Measurements from ENCODE around the gene DCPS. TPM values are rescaled to one million over a fixed set of nuclear protein-coding genes. Genes with fewer than 3 reads are reported as not detected.

DCPS gene
- total RNA-seq, 1 donor from 2014 or later: 14.5 TPM

DNA sequence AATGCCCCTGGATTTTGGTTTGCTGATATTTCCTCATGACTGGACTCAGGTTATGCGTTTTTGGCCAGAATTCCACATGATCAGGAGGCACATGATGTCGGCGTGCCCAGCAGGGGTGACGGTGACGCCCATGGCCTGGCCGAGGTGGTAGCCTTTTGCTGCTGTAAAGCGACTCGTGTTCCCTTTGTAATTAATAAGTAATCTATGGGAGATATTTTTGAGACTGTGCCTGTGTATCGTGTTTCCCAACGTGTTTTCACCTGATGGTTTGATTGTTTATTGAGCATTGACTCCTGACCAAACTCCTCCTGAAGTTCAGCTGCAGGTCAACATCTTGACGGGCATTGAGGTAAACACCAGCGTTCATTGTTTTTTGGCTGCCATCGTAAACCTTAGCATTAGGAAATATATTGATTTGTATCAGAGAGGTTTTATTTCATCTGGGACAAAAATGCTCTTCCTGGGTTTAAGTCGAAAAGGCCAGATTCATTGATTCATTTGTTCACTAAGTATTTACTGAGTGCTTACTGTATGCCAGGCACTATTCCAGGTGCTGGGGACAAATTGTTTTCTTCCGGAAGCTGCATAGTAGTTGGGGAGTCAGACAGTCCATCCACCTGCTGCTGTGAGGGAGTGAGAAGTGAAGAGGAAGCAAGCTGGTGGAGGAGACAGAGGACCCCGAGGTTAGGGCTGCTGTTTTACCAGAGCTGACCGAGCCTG, 23.6 kb downstream of the DCPS start:
- ATAC-seq (peak; percentile 66), DNase-seq (ENCODE audit: low spot score) (peak; percentile 92)

DNA sequence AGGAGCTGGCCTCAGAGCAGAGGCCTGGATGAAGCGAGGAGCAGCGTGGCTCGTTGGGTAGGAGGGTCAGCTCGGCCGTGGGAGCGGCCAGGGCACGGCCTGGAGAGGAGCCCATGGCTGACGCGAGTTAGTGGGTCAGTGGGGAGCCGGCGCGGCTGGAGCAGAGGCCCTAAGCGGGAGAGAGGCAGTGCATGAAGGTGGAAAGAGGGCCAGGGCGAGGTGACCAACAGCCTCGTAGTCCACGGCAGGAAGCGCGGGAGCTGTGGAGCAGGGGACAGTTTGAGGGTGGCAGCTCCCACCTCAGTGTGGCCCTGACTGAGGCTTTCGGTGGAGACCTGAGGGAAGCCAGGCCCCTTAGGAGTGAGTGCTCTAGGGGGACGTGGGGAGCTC, 24.1 kb downstream of the DCPS start:
- ATAC-seq (peak; percentile 48), DNase-seq (ENCODE audit: low spot score) (peak; percentile 62)

DNA sequence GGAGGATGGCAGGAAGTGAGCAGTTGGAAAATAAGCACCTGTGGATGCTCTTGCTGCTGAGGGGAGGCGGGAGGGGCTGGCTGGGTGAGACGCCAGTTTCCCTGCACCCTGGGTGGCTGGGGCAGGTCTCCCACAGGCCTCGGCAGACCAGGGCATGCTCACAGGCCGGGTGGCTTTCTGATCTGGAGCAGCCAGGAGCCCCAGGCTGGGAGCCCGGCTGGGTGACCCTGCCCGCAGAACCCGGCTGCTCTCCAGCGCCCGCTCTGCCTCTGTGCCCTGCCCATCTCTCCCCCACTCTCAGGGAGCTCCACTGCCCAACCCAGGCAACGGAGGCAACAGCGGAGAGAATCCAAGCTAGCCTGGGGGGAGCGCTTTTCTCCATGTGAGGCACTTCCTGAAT, 24.6 kb downstream of the DCPS start:
- DNase-seq (ENCODE audit: low spot score) (peak; percentile 62), ATAC-seq (peak; percentile 54)

DNA sequence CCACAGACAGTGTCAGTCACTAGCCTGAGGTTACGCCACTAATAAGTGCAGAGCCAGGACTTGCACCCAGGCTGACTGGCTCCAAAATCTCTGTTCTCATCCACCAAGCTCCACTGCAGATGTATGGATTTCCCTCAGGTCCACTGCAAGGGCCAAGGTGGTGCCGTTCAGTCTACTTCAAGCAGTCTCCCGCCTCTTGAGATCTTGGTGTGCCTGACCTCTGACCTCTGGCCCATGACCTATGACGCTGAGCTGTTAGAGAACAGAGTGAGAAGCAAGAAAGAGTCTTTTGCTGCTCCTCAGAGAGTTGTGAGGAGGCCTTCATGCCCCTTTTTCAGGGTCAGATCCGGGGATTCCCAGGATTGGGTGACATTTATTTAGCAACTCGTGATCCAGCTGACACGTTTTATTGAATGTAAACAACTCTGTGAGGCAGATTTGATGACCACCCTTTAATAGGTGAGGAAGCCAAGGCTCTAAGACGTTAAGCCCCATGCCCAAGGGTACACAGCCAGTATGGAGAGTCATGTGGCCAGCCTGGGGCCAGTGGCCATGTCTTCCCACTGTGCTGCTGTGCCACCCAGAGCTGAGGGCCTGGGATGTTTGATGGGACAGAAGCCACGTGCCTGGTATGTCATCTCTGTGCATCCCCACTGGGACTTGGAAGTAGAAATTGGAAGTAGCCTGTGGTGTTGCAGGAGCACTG, 25.2 kb downstream of the DCPS start:
- DNase-seq (ENCODE audit: low spot score) (no peak), ATAC-seq (peak; percentile 16)

DNA sequence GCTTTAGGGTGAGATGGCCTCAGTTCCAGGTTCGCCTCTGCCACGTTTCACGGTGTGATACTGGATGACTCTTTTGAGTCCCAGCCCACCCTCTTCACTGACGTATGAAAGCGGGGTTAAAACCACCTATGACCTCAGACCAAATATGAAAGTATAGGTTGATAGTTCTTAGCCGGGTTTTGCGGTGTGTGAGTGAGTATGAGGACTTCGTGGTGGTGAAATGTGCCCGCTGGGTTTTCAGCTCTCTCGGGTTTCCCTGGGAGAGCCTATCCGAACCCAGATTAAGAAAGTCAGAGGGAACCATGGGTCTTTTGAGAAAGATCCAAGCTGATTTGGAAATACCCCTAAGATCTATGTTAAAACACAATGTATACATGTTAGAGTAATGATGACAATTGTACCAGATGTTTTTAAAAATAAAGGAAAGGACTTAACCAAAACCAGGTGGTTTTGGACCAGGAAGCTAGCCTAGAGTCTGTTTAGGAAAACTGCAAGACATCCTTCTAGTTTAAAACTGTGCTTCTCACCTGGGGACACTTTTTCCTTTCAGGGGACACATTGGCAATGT, 25.9 kb downstream of the DCPS start:
- no peak for ATAC-seq
- DNase-seq (ENCODE audit: low spot score): no peak

DNA sequence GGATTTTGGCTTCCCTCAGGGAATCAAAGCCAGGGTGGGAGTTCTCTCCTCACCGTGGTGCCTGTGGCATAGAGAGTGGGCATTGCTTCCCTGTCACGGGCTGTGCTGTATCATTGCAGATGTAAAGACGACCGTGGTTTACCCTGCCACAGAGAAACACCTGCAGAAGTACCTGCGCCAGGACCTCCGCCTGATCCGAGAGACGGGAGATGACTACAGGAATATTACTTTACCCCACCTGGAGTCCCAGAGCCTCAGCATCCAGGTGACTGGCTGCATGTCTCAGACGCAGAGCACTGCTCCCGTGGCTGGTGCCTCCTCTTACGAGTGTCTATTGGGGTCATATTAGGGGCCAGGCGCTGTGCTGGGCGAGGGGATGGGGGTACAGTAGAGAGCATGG, 27.4 kb downstream of the DCPS start:
- ATAC-seq (no peak), DNase-seq (ENCODE audit: low spot score) (no peak)

DNA sequence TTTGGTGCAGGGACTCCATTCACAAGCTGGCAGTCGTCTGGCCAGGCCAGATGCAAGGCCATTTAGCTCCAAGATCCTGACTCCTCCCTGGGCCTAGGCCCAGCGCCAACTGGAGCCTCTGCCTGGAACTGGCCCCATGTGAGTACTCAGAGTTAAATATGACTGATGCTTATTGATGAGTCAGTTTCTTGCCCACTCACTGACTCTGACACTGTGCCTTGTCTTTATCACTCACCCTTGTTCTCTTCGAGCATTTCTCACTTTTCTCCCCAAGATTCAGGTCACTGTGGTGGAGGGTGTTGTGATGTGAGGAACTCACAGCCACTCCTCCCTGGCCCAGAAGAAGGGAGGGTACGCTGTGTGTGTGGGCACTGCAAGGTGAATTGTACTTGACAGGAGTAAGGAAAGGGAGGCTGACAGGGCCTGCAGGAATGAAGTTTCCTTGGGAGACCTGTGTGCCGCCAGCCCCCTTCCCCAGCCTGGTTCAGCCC, 28.4 kb downstream of the DCPS start:
- ATAC-seq (no peak), DNase-seq (ENCODE audit: low spot score) (no peak)

DNA sequence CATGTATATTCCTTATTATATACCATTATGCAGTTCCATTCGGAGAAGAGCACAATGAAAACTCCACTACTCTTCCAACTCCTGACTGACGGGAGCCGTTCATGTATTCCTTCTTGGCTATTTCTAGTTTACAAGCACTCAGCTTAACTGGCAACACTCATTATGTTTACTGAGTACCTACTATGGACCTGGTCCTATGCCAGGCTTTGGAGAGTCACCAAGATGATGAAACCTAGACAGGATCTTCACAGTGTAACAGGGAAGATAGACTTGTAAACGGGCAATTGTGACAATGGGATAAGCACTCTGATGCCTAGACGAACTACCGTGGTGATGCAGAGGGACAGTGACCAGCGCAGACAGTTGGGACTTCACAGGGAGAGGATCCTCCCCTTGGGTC, 29.3 kb downstream of the DCPS start:
- peak; percentile 11 for ATAC-seq
- DNase-seq (ENCODE audit: low spot score): peak; percentile 61

DNA sequence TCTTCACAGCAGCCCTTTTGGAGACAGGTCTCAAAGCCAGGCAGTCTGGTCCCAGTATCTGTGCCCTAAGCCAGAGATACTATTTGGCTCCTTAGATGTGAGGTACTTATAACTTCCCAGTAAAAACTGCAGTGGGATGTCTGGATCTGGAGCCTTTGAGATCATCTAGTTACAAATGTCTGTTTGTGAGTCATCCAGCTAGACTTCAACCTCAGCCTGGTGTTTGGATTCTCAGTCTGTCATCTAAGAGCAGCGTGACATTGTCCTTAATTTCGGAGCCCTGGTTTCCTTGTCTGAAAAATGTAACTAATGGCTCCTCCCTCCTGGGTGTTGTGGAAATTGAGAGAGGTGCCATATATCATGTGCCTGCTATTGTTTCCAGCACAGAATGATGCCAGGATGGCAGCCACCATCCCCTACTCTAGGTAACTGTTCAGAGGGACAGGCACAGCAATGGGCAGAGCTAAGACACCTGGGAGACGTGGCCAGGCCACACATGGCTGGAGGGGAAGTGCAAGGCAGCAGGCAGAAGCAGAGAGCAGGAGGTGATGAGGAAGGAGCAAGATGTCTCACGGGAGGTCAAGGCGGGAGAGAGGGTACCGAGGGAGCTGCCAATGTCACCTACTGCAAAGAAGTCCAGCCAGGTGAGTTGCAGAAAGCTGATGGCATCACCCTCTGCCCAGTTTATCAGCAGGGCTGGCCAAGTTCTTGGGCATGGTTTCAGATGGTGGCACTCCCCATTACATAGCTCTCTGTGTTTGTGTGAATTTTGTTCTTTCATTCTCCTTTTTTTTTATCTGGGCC, 31.0 kb downstream of the DCPS start:
- DNase-seq (ENCODE audit: low spot score): no peak
- ATAC-seq: no peak

DNA sequence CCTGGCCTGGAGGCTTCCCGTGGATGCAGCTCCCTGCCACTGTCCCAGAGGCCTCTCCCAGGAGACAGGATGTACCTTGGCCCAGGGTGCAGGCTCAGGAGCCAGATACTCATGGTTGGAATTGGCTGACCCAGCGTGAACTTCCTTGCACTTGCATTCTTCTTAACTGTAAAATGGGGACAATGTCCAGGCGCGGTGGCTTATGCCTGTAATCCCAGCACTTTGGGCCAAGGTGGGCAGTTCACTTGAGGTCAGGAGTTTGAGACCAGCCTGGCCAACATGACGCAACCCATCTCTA, 31.6 kb downstream of the DCPS start:
- ATAC-seq (peak; percentile 77), DNase-seq (ENCODE audit: low spot score) (peak; percentile 75)

DNA sequence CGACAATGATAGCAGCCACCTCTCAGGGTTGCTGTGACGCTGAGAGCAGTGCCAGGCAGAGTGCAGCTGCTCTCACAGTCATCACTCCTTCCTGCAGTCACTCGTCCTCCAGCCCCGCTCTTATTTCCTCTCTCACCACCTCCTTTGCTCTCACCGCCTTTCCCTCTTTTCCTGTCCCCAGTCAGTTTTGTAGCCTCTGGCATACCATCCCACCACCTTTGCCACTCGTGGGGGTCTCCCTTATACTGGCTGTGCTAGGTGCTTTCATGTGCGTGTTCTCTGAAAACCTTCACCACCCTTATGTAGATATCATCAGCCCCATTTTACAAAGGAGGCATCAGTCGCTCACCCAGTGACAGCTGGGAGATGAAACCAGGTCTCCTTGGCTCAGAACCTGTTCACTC, 32.3 kb downstream of the DCPS start:
- ATAC-seq: no peak
- DNase-seq (ENCODE audit: low spot score): no peak

DNA sequence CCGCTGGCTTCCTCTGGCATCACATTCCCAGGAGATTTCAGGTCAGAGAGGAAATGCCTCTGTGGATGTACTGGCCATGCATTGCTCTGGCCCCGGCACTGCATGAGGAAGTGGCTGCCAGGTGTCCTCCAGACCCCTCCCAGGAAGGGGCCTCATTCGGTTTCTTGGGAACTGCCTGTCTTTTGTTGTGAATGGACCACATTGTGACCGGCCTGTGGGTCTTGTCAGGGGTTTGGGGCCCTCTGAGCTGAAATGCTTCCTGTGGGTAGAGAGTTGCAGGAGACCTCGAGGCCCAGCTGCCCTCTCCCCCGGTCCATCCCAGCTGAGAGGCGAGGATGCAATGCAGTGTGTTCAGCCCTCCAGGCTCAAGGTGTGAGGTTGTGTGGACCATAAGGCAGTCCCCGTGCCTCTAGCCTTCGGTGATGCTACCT, 32.8 kb downstream of the DCPS start:
- DNase-seq (ENCODE audit: low spot score): no peak

DNA sequence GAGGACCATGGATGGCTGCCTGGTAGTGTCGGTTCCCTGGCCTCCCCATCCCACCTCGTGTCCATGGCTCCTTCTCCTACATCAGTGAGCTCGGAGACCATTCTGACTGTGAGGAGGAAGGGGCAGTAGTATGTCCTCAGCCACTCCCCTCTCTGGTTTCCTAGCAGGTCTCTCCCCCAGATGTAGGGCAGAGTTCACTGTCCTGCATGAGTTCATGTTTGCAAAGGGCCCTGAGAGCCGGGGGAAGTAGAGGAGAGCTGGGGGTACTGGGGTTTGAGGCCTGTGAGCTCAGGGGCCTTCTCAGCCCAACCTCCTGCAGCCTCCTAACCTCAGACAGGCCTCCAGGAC, 33.2 kb downstream of the DCPS start:
- DNase-seq (ENCODE audit: low spot score) (no peak), ATAC-seq (peak; percentile 31)

More for the DNA sequence above, 32.8 kb downstream of the DCPS start:
- no peak for ATAC-seq

DNA sequence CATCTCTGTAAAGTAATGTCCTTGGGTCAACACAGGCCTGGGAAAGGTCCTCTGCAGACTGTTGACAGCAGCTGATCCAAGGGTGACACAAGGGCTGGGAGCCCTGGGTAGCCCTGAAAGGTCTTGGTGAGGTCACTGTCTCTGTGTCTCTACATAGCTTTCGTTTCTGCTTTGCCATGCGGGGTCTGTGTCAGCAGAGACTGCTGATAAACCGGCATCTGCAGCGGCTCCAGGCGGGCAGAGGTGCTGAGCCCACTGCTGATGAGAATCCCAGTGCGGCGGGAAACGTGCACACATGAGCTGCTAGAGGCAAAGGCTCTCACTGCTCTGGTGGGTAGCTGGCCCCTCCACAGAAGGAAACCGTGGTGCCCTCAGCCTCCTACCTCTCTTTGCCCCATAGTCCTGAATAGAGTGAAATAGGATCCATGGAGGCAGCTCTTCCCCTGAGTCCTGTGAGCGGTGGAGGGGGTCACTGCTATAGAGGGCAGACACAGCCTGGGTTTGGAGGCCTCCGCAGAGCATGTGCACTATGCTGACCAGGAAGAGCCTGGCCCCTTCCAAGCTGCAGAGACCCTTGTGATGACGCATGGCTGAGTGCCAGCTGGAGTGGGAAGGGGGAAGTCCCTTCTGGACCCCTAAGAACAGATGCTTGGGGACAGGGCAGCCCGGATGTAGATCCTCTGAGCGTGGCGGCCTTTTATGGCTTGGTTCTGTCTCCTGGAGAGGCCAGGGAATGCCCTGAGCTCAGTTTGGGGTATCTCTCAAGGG, 33.8 kb downstream of the DCPS start:
- ATAC-seq: peak; percentile 41
- no peak for DNase-seq (ENCODE audit: low spot score)

DNA sequence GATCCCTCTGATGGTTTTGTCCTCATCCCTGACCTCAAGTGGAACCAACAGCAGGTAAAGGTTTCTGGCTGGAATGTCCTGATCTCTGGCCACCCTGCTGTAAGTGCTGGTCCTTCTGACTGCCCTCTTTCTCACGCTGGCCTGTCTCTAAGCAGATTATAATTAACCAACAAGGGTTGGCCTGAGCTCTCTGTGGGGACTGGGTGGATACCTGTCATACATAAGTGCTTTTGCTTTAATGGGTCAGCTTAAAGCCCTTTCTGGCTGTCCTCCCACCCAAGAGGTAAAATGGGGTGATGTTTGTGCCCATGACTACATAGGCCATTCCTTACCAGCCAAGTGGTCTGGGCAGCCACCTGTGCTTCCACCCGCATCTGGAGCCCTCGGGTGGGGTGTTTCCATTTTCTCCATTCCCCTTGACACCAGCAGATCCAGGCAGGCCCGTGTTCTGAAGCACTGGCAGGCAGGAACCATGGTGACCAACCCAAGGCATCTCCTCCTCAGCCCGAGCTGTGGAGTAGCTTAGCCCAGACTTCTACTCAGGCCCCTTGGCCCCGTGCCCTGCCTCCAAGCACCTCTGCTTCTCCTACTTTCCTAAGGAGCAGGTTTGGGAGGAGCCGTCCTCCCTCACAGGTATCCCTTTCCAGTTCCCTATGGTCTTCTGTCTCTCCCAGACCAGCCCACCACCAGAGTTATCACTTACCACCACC, 34.6 kb downstream of the DCPS start:
- ATAC-seq: no peak
- DNase-seq (ENCODE audit: low spot score): no peak

DNA sequence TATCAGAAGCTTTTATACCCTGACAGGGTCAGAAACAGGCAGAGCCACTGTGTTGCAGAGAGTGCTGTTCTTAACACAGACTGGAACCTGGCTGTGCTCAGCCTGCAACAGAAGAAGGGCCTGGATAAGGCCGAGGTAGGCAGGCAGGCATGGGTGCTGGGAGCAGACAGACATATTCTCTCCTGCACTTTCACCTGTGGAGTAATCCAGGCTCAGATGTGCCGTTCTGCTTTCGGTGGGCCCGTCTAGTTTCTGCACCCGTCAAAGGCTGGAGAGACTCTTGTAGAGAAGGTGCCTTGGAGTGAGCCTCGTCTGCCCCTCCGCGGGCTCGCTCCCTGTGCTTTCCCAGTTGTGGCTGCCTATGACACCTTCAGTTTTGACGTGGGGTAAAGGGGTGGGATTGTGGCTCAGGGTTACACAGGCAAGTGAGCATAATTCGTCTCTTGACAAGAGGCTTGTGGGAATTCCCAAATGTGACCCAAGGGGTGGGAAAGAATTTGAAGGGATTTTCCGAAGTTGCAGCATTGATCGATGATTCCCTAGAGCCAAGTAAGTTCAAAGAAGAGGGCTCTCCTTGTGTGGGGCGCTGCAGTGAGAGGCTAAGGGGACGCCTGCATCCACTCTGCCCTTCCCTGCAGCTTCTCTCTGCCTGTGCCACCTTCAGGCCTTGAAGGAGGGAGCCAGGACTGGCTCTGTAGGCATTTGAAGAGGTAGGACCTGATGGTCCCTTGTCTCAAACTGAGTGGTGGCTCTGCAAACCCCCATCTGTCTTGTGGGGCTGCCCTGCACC, 35.4 kb downstream of the DCPS start:
- DNase-seq (ENCODE audit: low spot score): no peak

DNA sequence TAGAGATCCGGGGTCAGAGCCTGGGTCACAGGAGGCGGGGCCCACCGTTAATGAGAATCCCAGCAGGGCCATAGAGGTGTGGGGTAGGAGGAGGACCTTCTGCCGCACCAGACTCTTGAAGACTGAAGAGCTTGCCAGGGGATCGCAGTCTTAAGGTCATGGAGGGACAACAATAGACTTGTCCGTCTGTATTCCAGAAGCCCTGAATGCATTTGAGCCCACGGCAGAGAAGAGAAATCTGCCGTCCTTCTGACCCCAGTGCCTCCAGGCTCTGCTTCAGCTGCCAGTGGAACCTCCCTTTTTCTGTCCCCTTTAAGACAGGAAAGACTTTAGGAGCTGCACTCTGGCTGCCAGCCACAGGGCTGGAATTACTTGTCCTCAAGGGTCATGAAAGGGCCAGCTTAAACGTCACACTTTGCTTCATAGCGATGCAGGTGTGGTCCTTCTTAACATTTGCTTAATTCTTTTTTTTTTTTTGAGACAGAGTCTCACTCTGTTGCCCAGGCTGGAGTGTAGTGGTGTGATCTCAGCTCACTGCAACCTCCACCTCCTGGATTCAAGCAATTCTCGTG, 36.1 kb downstream of the DCPS start:
- no peak for DNase-seq (ENCODE audit: low spot score)
- ATAC-seq: no peak

More for the DNA sequence above, 35.4 kb downstream of the DCPS start:
- no peak for ATAC-seq

DNA sequence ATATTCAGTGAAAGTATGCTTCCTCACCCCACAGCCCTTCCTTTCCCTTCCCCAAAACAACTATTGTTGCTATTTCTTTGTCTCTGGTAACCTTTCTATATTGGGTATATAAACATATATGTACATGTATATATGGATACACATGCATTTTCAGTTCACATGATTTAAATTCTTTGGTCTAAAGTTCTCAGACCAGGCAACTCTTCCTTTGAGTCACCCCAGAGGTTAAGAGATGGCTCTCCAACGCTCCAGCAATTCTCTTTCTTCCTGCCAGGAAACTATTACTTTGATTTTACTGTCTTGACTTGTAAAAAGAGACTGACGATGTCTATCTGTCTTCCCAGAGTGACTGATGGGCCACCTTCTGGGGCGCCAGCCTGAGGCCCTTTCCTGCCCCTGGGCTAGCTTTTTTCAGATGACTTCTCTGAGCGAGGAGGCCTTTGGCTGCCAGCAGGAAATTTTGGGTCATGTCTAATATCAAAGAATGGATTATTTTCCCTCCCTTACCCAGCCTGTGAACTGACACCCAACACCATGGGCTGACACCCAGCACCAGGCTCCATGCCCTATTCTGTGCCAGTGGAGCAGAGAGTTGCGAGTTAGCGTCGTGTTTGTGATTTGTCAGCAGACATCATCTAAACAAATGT, 37.2 kb downstream of the DCPS start:
- no peak for DNase-seq (ENCODE audit: low spot score)

More for the DNA sequence above, 37.2 kb downstream of the DCPS start:
- no peak for ATAC-seq
